CD4-positive, alpha-beta T cell treated with Interleukin-4 for 4 hours (primary cell): Measurements from ENCODE around the gene SERBP1.
"Not testable (repeated sequence)": the region's sequence is repeated elsewhere in the genome, so short reads cannot be mapped to it uniquely, and the experiment has no call there.

Source experiments
- DNase-seq: peaks from one replicate; pipeline ENCODE4 v3.0.0-alpha.2; 2020

SERBP1 gene

DNA sequence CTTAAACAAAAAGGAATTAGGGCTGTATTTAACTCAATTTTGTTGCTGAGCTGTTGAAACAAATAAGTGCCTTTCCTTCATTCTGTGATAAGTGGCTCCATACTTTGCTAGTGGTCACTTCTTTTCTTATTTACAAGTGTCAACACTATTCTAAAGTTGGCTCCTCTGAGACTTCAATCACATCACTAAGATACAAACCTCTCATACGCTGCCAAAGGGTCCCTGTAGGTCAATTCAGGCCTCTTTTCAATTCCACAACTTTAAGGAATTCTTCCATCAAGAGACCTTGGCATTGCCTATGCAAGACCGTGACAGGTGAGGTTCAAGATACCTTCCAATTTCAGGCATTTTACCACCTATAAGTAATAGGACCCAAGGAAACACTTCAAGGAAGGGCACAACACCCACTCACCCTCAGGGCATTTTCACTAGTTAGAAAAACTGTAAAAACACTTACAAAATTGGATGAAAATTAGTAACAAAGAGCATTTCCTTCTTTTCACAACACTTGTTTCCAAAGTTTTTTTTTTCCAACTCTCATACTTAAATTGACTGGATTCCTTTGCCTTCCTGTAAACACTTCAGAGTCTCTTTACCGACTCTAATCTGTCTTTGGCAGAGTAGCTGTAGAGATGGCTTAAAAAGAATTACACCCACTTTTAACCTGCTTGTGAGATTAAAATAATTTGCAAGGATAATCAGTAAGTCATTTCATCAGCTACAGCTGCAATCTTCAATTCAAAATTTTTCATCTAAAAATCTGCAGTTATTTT is 24.5 kb downstream of the SERBP1 start:
- no peak for DNase-seq

DNA sequence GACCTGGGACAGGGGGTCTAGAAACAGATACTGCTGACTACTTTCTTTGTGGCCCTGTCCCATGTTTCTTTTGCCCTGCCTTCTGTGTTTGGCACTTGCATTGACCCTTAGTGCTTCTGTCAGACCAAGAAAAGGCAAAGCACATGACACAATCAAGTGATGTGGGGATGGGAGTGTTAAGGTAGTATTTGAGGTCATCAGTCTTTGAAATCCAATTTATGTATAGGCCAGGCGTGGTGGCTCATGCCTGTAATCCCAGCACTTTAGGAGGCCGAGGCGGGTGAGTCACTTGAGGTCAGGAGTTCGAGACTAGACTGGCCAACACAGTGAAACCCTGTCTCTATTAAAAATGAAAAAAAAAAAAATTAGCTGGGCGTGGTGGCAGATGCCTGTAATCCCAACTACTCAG is 26.0 kb downstream of the SERBP1 start:
- DNase-seq, result no peak

DNA sequence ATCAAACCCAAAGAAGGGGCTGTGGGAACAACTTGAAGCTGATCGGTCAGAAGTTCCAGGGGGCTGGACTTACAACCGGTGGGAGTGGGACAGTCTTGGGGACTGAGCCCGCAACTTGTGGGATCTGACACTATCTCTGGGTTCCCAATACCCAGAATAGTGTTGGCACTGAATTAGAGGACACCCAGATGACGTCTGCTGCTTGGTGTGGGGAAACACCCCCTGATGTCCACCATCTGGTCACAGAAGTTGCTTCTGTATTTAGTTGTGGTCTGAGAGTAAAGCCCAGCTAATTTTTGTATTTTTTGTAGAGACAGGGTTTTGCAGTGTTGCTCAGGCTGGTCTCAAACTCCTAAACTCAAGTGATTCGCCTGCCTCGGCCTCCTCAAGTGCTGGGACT is 28.8 kb downstream of the SERBP1 start:
- no peak for DNase-seq

DNA sequence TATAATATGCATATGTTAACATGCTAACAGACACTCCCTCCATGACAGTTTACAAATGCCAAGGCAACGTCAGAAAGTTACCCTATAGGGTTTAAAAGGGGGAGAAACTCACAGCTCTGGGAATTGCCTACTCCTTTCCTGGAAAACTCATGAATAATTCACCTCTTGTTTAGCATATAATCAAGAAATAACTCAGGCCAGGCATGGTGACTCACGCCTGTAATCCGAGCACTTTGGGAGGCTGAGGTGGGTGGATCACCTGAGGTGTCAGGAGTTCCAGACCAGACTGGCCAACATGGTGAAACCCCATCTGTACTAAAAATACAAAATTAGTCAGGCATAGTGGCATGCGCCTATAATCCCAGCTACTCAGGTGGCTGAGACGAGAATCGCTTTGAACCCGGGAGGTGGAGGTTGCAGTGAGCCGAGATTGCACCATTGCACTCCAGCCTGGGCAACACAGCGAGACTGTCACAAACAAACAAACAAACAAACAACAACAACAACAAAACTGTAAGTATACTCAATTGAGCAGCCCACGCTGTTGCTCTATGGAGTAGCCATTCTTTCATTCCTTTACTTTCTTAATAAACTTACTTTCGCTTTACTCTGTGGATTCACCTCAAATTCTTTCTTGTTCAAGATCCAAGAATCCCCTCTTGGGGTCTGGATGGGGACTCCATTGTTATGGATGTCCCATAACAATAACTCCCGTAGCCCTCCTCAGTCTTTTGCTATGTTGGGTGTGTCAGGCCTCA is 30.0 kb downstream of the SERBP1 start:
- DNase-seq, result not testable (repeated sequence)

DNA sequence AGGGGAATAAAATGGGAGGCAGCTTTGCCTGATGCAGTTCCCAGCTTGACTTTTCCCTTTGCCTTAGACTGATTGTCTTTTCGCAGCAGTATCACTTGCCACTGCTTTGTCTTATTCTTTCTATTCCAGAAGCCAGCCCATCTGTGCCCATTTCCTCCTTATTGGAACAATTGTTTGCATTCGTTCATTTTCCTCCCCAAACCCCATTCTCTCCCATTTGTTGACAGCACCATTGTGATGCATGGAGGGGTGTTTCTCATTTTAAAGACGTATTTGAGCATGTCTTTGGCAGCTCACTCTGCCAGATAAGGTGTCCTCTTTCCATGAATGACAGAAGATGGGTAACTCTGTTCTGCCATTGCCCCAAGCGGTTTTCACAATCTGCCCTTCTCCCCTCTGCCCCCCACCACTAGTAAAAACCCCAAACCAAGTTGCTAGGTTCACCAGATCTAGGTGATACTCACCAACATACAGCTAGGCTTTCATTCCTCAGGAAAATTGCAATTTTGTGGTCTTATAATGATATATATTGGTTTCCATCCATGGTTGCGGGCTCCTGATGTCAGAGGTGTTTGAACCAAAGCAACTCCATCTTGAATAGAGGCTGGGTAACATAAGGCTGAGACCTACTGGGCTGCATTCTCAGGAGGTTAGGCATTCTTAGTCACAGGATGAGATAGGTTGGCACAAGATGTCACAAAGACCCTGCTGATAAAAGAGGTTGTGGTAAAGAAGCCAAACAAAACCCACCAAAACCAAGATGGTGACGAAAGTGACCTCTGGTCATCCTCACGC is 30.8 kb downstream of the SERBP1 start:
- DNase-seq, result no peak

DNA sequence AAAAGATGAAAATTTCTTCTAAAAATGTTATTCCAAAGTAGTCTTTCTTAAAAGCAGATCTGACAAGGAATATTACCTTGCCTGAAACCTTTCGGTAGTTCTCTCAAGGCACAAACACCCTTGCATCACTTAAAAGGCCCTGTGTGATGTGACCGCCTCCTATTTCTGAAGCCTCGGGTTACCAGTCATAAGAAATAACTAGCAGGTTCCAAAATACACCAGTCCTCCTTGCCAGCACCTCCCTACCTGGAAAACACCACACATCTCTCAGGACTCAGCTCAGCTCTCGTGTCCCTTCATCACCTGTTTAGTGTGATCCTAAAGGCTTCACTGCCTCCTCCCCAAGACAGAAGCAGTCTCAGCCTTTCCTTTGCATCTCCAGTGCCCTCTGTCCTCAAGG is 35.7 kb downstream of the SERBP1 start:
- DNase-seq, result no peak

DNA sequence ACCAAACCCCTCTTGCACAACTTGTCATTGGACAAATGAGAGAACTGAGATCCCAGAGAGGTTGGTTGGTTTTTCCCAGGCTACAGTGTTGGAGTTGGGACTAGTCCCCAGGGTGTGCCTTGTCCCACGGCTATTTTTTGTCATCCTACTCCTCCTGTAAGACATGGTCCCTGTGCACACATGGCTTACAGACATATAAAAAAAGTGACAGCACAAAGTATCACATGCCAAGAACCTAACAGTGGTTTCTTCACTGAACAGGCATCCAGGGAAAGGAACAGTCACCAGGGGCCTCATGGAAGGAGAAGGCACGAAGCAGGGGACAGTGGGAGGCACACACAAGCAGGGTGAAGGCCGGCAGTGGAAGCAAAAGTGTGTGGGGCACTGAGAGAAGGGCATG is 36.5 kb downstream of the SERBP1 start:
- DNase-seq, result no peak

DNA sequence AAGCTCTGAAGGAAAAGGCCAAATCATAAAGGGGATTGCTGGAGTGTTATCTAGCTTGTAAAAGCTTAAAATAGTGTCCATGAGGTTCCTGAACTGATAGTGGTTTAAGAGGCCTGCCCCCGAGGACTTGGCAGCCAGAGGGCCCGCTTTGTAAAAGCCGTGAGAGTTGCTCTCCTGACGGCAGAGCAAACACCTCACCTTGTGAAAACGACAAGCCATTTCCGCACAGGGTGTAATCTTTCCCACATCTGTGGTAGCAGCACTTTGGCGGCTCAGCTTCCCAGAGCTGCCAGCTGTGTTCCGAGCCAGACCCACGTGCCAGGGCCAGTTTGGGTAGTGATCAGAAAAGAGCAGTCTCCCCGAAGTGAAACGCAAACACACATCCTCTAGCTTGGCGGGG is 37.0 kb downstream of the SERBP1 start:
- DNase-seq, result no peak

DNA sequence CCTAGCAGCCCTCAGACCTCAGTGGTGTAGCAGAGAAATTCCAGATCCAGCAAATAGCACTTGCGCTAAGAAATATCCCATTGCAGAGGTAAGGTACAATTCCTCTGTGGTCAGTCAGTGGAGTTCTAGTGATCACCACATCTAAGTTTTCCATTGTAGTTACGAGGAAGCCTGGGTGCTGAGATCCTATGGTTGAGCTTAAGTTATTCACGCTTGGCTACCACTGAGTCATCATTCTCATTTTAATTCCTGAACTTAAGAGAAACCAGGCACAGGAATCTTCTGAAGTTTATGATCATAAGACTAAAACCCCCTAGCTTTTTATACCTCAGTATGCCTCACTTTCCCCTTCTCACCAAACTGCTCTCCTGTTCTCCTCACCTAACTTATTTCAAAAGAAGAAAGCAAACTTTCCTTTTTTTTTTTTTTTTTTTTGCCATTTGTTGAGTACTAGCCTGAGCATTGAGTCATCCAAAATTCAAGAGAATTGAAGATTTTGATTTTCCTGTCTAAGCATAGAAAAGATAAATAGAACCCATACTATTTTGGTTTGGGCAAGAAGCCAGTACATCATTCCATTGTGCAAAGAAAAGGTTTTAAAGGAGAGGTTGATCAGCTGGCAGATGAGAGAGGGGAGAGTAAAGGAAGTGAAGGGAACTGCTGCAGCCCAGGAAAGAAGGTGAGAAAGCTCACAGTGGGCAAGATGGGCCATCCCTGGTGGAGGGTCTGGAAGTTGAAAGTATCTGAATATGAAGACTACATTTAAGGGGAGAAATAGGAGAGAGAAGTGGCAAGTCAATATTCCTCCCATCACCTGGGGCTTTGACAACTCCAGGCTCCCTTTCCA is 39.9 kb downstream of the SERBP1 start:
- no peak for DNase-seq

DNA sequence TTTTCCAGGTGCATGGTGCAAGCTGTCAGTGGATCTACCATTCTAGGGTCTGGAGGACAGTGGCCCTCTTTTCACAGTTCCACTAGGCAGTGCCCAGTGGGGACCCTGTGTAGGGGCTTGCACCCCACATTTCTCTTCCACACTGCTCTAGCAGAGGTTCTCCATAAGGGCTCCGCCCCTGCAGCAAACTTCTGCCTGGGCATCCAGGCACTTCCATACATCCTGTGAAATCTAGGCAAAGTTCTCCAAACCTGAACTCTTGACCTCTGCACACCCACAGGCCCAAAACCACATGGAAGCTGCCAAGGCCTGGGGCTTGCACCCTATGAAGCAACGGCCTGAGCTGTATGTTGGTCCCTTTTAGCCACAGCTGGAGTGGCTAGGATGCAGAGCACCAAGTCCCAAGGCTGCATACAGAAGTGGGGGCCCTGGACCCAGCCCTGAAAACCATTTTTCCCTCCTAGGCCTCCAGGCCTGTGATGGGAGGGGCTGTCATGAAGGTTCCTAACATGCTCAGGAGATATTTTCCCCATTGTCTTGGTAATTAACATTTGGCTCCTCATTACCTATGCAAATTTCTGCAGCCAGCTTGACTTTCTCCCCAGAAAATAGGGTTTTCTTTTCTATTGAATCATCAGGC is 46.1 kb downstream of the SERBP1 start:
- DNase-seq, result no peak

DNA sequence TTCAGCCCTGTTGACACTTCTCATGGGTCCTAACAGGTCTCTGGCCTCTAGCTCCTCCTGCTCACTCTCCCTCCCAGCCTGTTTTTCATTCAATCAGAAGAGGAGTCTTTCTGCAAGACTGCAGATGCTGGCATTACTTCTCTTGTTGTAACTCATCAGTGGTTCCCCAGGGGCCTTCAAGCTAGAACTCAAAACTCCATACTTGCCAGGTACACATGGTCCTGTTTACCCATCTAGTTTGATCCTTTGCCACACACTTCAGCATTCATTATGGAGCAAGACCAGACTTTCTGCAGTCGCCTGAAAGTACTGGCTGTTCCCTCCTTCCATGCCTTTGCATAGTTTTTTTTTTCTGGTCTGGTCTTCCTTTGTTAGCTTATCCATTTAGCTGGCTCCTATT is 47.9 kb downstream of the SERBP1 start:
- DNase-seq, result no peak

DNA sequence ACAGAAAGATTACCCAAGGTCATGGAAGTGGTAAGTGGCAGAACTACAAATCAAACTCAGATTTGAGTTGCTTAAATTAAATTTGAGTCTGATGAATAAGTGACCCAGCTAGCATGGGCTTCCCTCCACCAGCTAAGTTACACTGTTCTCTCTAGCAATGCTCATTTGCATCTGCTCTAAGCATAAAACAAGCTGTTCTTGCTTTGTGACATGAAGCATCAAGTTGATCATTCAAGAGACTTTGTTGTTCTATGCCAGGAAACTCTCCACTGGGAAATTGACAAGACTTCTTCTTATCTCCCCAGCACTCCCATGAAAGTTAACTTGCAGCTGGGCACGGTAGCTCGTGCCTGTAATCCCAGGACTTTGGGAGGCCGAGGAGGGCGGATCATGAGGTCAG is 49.0 kb downstream of the SERBP1 start:
- DNase-seq, result no peak

DNA sequence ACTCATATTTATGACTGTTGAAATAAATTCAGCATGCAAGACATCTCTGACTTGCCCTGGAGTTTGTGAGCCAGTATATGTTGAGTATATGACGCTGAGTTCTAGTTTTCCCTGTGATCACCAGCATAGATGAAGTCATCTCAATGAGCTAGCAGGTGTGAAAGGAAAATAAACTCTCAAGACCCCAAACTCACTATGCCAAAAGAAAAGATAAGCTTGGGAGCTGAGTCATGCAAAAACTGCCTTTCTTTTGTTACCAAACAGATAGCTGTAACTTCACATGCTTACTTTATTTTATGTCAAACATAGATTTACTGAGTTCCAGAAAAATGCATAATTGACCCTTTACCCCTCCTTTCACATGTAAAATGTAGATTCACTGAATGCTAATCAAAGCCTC is 52.9 kb downstream of the SERBP1 start:
- no peak for DNase-seq

DNA sequence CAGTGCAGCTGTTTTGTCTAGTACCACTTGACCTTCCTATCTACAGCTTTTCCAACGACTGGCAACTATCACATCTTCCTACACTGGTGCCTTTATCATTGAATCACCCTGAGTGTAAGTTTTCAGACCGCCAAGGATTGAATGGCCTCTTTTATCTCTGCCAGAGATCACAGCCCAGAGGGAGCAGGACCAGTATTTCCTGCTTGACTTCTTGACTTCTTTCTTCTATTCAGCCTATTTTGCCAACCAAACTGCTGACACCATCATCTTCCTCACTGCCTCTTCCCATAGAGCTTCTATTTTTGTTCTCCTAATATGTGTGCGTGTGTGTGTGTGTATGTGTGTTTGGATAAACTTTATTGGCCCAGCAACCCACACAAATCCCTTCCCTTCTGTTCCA is 53.8 kb downstream of the SERBP1 start:
- DNase-seq, result no peak

DNA sequence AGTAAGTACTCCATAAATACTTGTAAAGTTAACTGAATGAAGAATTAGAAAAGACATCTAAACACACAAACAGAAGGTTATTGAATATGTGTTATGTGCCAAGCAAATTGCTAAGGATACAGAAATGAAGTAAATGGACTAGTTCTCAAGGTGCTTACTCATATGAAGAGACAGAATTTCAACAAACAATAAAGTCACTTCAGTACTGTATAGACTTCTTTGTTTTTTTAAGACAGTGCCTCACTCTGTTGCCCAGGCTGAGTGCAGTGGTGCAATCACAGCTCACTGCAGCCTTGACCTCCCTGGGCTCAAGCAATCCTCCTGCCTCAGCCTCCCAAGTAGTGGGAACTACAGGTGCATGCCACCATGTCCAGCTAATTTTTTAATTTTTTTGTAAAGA is 57.3 kb downstream of the SERBP1 start:
- no peak for DNase-seq

DNA sequence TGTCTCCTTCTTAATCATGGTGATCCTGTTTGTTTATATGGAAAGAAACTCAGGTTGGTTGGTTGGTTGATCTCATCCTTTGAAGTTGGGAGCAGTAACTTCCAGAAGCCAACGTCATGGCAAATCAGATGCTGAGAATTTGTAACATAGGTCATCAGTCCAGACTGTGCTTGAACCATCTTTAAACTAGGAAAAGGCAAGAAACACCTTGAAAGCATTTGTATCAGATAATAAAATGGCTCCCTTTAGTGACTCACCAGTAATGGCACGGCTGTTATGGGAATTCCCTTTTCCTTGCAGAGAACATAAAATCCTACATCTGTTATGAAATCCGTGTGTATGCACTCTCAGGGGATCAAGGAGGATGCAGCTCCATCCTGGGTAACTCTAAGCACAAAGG is 58.1 kb downstream of the SERBP1 start:
- DNase-seq, result no peak

DNA sequence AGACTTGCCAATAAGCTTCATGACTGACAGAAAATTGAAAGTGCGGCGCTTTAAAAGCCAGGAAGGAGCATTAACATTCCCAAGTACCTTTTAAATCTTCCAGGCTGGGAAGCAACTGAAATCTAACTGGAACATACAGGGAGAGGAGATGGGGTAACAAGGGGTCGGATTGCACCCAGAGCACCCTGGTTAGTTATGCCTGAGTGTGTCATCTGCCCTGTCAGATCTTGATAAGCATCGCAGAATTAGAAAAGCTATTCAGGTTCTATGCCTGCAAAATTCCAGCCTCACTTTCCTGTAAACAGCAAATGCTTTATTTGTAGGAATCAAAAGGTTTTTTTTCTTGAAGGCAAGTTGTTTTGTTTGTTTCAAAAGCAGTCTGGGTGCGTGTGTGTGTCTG is 58.5 kb downstream of the SERBP1 start:
- no peak for DNase-seq

DNA sequence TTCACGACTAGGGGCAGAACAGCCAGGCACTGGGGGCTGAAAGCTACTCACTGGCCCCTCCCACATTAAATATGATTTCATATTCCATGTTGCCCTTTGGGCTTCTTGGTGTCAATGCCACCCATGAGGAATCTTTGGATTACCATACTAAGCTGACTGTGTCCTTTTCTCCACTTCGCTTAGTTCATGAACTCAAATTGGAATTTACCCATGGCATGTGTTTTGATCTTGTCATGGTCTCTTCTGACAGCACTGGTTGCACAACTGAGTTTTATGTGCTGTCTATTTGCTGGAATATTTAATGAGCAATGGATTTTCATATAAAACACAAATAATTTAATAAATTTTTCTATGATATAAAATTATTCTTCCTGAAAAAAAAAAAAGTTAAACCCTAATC is 59.2 kb downstream of the SERBP1 start:
- no peak for DNase-seq

DNA sequence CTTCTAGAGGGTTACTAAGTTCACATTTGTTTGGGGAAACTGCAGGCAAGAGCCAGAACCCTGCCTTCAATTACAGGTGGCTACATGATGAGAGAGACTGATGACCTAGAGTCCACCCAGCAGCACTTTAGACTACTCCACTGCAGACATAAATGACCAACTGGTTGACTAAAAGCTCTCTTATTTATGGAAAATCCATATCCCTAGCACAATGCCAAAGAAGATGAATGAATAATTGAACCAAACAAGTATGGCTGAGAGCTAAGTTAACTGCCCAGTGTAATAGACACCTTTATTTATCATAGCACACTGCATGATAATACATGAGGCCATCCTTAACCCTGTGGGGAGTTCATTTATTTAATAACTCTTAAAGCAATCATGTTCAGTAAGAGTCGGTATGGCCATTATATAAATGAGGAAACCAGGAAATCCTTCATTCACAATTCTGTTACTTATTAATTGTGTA is 62.1 kb downstream of the SERBP1 start:
- DNase-seq, result no peak

DNA sequence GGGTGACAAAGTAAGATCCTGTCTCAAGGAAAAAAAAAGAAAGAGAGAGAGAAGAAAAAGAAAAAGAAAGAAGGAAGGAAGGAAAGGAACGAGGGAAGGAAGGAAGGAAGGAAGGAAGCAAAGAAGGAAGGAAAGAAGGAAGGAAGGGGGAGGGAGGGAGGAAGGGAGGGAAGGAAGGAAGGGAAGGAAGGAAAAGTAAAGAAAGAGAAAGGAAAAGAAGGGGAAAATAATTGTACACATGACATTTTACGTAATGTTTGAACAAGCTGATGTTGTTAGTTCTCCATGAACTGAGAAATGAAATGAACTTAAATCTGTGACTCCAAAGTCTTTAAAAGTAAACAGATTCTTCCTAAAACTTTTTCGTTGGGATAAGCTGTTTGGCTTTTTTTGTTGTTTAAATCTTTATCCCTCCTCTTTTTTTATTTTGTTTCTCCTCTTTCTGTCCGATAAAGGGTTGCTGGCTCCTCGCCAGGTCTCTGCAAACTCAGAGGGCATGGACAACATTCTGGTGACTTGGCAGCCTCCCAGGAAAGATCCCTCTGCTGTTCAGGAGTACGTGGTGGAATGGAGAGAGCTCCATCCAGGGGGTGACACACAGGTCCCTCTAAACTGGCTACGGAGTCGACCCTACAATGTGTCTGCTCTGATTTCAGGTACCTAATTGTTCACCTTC is 62.7 kb downstream of the SERBP1 start:
- no peak for DNase-seq

DNA sequence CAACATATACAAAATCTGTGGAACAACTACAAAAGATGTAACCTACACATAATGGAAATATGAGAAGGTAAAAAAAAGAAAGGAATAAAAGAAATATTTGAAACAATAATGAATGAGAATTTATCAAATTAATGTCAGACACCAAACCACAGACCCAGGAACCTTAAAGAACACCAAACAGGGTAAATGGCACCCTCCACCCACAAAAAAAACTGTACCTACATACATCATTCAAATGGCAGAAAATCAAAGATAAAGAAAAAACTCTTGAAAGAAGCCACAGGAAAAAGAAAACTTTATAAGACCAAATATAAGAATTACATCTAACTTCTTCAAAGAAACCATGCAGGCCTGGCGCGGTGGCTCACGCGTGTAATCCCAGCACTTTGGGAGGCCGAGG is 68.6 kb downstream of the SERBP1 start:
- DNase-seq, result no peak

DNA sequence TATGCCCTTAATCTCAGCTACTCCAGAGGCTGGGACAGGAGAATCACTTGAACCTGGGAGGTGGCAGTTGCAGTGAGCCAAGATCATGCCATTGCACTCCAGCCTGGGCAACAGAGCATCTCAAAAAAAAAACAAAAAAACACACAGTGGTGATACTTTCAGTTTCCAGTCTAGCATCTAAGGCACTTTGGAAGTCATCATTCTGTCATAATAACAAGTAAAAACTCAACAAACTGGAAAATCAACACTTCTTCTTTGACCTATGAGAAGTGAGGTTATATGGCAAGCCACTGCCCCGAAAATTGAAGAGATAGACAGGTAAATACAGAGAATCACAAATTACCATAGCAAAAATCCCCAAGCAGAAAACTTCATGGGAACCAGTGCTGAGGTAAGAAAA is 70.6 kb downstream of the SERBP1 start:
- DNase-seq, result no peak
